22Rv1 (cell line): Measurements from ENCODE around the gene CD7.

Experiments used
- ZFX ChIP-seq: fragments of 450-650 bp; IDR thresholded peaks from 2 replicates; pipeline ENCODE4 v1.6.1; 2017; ENCODE audit warnings: antibody characterized with exemption, borderline replicate concordance
- TF ChIP-seq, protein P1 (sequence below): fragments of 450-650 bp; IDR thresholded peaks from 2 replicates; pipeline ENCODE4 v1.5.1; 2017; ENCODE audit warnings: mild to moderate bottlenecking

DNA sequence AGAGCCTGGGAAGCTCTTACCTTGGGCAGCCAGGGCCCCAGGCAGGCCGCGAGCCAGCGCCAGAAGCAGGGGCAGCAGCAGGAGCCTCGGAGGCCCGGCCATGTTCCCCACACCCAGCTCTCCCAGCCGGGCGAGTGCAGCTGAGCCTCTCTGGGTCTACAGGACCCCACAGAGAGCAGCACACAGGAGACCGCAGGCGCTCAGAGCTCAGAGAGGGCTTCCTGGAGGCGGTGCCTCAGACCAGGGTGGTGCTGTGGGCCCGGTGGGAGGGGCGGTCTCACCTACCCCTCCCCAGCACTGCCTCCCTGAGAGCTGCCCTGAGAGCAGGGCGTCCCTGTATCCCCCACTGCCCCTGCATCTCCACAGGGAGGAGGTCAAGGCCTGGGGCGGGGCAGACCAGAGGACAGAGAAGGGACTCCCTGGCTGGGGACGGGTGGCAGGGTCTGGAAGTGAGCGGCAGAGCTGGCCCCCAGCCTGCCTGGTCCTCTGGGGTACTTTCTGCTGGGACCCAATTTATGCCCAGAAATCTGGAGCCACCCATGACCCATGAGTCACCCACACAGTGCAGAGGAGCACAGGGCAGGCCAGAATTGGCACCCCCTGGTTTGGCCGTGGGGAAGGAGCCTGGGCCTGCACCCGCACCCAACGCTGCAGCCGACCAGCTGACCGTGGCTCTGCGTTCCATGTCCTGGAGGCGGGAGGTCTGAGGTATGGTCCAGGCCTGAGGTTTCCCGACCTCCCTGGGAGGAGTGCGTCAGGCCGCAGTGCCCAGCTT is at the start of gene CD7:
- TF ChIP-seq, protein P1, sequence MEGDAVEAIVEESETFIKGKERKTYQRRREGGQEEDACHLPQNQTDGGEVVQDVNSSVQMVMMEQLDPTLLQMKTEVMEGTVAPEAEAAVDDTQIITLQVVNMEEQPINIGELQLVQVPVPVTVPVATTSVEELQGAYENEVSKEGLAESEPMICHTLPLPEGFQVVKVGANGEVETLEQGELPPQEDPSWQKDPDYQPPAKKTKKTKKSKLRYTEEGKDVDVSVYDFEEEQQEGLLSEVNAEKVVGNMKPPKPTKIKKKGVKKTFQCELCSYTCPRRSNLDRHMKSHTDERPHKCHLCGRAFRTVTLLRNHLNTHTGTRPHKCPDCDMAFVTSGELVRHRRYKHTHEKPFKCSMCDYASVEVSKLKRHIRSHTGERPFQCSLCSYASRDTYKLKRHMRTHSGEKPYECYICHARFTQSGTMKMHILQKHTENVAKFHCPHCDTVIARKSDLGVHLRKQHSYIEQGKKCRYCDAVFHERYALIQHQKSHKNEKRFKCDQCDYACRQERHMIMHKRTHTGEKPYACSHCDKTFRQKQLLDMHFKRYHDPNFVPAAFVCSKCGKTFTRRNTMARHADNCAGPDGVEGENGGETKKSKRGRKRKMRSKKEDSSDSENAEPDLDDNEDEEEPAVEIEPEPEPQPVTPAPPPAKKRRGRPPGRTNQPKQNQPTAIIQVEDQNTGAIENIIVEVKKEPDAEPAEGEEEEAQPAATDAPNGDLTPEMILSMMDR = no peak
- TF ChIP-seq ZFX = no peak
